Right atrium auricular region (tissue), 2 donors: ENCODE results near the gene NRDC. TPM values are rescaled to one million over a fixed set of nuclear protein-coding genes. Genes with fewer than 3 reads are reported as not detected.

Experiments used
- DNase-seq: peaks from one replicate; pipeline ENCODE4 v3.0.0-alpha.2; 2019; ENCODE audit warnings: low spot score
- H3K27ac ChIP-seq, 2 donors: fragments of 200-600 bp; sonication (generic); 1 replicate in 1 of 2; 2 replicates in 1 of 2; pipeline ENCODE4 v1.5.1; 2016 to 2019
- H3K27me3 ChIP-seq, 2 donors: fragments of 200-600 bp; sonication (generic); one replicate each; pipeline versions ENCODE4 v1.5.1 to v1.6.0; 2017 to 2019
- H3K36me3 ChIP-seq: fragments of 200-600 bp; sonication (generic); one replicate; pipeline ENCODE4 v1.5.1; 2016
- H3K4me1 ChIP-seq, 2 donors: fragments of 200-600 bp; sonication (generic); one replicate each; pipeline versions ENCODE4 v1.5.1 to v1.6.0; 2017 to 2019
- H3K4me3 ChIP-seq, 2 donors: fragments of 200-600 bp; sonication (generic); 1 replicate in 1 of 2; 2 replicates in 1 of 2; pipeline ENCODE4 v1.5.1; 2017 to 2019; ENCODE audit warnings: mild to moderate bottlenecking in 1 of 2, moderate library complexity in 1 of 2
- H3K9me3 ChIP-seq, 2 donors: fragments of 200-600 bp; sonication (generic); one replicate each; pipeline ENCODE4 v1.5.1; 2019
- CTCF ChIP-seq, 2 donors: fragments of 200-600 bp; sonication (generic); IDR thresholded peaks; one replicate each; pipeline ENCODE4 v1.5.1; 2019; ENCODE audit warnings: antibody characterized with exemption in 2 of 2
- total RNA-seq, 2 donors: library from RNA; depleted of rRNA; stranded (reverse); fragments of >200 nt; gene quantifications; one replicate each; pipeline ENCODE4 v1.1.0, GENCODE V29; 2016

Gene NRDC
- total RNA-seq, 2 donors from 2014 or later, result 67.5 to 74.6 TPM

DNA sequence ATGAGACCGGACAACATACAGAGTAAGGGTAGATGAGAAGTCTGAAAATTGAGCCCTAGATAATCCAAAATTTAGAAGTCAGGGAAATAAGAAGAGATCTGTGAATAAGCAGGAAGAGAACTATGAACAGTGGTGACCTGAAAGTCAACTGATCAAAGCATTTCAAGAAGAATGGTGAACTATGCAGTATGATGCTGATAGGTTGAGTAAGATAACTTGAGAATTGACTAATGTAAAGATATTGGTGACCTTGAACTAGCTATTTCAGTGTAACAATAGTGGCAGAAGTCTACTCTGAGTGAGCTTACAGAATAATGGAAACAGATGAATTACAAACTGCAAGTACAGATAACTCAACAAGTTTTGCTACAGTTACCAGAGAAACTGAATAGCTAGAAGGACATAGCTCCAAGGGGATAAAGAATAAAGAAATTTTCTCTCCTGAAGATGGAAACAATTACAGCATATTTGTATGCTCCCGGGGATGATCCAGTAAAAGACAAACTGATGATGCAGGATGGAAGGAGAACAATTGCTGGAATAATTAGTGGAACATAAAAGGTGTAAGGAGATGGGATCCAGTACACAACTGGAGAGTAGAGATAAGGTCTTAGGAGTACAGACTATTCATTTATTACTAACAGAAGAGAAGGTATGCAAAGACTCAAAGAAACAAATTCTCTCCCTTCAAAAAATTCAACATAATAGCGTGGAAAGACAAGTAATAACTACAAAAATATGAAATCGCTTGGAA is 10.9 kb downstream of the NRDC start:
- Histone ChIP-seq H3K27me3 (no peaks in the 10 kb centered on the region), H3K4me1 (peaks cover 0 to 7% of the 10 kb centered on the region in 2 donors), H3K36me3 (no peaks in the 10 kb centered on the region), H3K9me3 (no peaks in the 10 kb centered on the region), H3K27ac (no peak overlapping the region), H3K4me3 (no peak overlapping the region)
- DNase-seq, result no peak
- TF ChIP-seq CTCF (IDR thresholded peaks at IDR 0.05), result no peak

DNA sequence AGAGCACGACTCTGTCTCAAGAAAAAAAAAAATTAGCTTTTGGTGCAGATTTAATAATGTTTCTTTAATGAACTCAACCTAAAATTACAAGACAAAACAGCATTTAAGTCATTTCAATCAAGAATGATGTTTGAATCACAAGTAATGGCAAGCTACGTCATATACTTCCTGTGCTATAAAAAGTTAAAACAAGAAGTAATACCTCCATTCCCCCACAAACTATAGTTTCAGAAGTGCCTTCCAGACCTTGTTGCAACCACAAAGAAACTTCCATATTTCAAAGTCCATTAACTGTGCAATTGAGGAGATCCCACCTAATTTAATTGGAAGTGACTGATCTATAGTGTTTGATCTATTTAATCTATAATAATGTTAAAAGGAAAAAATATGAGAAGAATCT is 15.1 kb downstream of the NRDC start:
- no peaks in the 10 kb centered on the region for H3K4me1 ChIP-seq
- H3K36me3 ChIP-seq, result no peaks in the 10 kb centered on the region

DNA sequence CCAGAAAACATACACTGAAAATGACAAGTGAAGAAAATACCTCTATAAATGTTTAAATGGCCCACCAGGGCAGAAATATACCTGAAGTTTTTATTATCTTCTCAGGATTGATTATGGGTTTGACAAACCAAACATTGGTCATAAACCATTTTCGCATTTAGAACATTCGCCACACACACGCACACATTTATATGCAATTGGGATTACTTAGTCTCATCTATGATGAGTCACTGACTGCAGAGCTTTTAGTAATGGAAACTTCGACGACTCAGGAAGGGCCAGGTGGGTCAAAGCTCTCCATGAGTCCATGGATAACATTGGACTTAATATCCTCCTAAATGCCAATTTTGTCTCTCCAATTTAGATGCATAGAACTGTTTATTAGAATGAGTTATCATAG is 16.9 kb downstream of the NRDC start:
- no peaks in the 10 kb centered on the region for H3K4me1 ChIP-seq
- H3K27ac ChIP-seq, result no peak overlapping the region
- H3K4me3 ChIP-seq, result no peak overlapping the region
- no peak for TF ChIP-seq CTCF (IDR thresholded peaks at IDR 0.05)
- no peaks in the 10 kb centered on the region for H3K27me3 ChIP-seq
- no peak for DNase-seq
- H3K36me3 ChIP-seq, result no peaks in the 10 kb centered on the region
- H3K9me3 ChIP-seq, result no peaks in the 10 kb centered on the region

More for the DNA sequence above, 15.1 kb downstream of the NRDC start:
- no peak overlapping the region for H3K27ac ChIP-seq
- H3K27me3 ChIP-seq, result no peaks in the 10 kb centered on the region
- no peaks in the 10 kb centered on the region for H3K9me3 ChIP-seq
- no peak overlapping the region for H3K4me3 ChIP-seq
- DNase-seq, result no peak
- no peak for TF ChIP-seq CTCF (IDR thresholded peaks at IDR 0.05)

- H3K27me3 ChIP-seq, result no peaks in the 10 kb centered on the region
- no peak overlapping the region for H3K4me3 ChIP-seq
- H3K27ac ChIP-seq, result no peak overlapping the region
- no peak for TF ChIP-seq CTCF (IDR thresholded peaks at IDR 0.05)
- H3K9me3 ChIP-seq, result no peaks in the 10 kb centered on the region
- H3K36me3 ChIP-seq, result no peaks in the 10 kb centered on the region
- no peak for DNase-seq
- no peaks in the 10 kb centered on the region for H3K4me1 ChIP-seq
Observed at GRCh38 chr1:51859735-51860134, 18.8 kb downstream of the NRDC start.

DNA sequence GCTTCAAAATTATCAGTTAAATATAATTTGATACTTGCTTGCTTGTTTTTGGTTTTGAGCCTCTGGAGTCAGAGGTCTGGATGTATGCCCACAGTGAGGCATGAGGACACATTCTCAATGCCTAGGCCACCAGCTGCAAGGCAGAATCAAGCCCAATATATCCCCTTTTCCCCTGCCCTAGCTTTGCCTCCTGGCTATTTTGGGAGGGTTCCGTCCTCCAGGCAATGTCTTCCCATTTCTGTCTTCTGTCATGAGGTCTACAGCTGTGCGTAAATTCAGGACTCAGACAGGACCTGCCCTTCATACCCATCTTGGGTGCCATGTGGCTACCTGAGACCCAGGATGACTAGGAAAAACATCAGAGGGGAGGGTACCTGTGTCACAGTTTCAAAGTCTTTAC is 19.2 kb downstream of the NRDC start:
- H3K36me3 ChIP-seq, result no peaks in the 10 kb centered on the region
- H3K27me3 ChIP-seq, result no peaks in the 10 kb centered on the region
- no peak overlapping the region for H3K4me3 ChIP-seq
- no peaks in the 10 kb centered on the region for H3K9me3 ChIP-seq
- TF ChIP-seq CTCF (IDR thresholded peaks at IDR 0.05), result no peak
- no peak for DNase-seq
- H3K27ac ChIP-seq, result no peak overlapping the region
- H3K4me1 ChIP-seq, result no peaks in the 10 kb centered on the region

- Histone ChIP-seq H3K4me1 (no peaks in the 10 kb centered on the region), H3K9me3 (no peaks in the 10 kb centered on the region), H3K27ac (no peak overlapping the region), H3K36me3 (no peaks in the 10 kb centered on the region), H3K27me3 (no peaks in the 10 kb centered on the region), H3K4me3 (no peak overlapping the region)
- DNase-seq, result no peak
- TF ChIP-seq CTCF (IDR thresholded peaks at IDR 0.05), result no peak
Observed at GRCh38 chr1:51858892-51859291, 19.6 kb downstream of the NRDC start.
